GM13977 (cell line): ENCODE data around the gene HOXC10.

Experiments
- DNase-seq: peaks from one replicate; pipeline ENCODE4 v3.0.0; 2012; ENCODE audit warnings: low spot score
- in situ Hi-C: fragments of 300-500 bp; cut with MboI; formaldehyde crosslinking; loops from one replicate; pipeline ENCODE4 v1.12.0; 2022; ENCODE audit warnings: low sequenced_read_pairs, low pct_unique_long_range_greater_than_20kb, mixed read lengths, inconsistent platforms; ENCODE audit not compliant: unreplicated experiment
- TF ChIP-seq, protein P1 (sequence below): IDR thresholded peaks from 2 replicates; pipeline ENCODE4 v1.5.1; 2012; ENCODE audit warnings: mild to moderate bottlenecking, control low read depth; ENCODE audit not compliant: insufficient read depth; ENCODE audit errors: extremely low read depth, missing control alignments

Gene HOXC10

DNA sequence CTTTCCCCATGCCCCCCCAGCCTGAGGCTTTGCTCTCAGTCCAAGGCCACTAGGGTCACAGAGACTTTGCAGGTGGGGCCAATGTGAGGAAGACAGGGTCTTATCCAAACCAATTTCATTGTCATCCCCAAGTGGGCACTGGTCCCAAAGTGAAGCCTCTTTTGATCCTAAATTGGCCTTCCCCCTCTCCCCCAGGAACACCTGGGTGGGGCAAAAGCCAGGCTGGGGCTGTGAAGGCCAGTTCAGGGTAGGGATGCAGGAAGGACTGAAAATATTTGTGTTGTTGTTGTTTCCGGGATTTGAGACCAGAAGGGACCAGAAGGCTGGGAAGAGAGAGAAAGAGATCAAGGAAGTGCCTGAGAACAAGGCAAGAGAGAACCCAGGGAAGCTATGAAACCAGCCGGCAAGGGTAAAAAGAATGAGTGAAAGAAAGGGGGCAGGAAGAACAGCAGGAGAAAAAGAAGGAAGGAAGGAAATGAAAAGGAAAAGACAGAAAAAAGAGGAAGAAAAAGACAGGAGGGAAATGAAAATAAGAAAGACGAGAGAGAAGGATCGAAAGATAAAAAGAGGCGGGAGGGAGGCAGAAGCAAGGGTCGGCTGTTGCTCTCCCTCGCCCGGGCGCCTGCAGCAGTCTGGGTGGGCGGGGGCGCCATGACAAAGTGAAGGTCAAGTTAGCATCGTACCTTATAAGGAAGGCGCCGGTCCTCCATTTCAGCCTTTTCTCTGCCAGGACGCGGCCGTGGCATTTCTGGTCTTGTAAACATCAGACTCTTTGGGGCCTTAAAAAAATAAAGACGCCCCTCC is 19.5 kb upstream of the HOXC10 start:
- in situ Hi-C loops: no loop called here
- TF ChIP-seq, protein P1, sequence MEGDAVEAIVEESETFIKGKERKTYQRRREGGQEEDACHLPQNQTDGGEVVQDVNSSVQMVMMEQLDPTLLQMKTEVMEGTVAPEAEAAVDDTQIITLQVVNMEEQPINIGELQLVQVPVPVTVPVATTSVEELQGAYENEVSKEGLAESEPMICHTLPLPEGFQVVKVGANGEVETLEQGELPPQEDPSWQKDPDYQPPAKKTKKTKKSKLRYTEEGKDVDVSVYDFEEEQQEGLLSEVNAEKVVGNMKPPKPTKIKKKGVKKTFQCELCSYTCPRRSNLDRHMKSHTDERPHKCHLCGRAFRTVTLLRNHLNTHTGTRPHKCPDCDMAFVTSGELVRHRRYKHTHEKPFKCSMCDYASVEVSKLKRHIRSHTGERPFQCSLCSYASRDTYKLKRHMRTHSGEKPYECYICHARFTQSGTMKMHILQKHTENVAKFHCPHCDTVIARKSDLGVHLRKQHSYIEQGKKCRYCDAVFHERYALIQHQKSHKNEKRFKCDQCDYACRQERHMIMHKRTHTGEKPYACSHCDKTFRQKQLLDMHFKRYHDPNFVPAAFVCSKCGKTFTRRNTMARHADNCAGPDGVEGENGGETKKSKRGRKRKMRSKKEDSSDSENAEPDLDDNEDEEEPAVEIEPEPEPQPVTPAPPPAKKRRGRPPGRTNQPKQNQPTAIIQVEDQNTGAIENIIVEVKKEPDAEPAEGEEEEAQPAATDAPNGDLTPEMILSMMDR: no peak
- no peak for DNase-seq

DNA sequence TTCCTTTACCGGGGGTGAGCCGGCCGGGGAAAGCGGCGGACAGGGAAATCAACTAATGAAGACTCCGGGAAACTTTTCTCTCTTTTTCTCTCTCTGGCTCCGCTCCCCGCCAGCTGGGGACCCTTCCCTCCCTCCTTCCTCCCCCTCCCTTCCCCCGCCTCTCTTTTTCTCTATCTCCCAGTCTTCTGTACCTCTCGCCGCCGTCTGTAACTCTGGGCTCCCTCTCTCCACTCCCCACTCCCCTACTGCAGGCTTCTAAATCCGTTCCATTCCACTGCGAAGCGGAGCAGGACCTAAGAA is 18.9 kb upstream of the HOXC10 start:
- no peak for DNase-seq
- in situ Hi-C loops: no loop called here
- TF ChIP-seq, protein P1: no peak

DNA sequence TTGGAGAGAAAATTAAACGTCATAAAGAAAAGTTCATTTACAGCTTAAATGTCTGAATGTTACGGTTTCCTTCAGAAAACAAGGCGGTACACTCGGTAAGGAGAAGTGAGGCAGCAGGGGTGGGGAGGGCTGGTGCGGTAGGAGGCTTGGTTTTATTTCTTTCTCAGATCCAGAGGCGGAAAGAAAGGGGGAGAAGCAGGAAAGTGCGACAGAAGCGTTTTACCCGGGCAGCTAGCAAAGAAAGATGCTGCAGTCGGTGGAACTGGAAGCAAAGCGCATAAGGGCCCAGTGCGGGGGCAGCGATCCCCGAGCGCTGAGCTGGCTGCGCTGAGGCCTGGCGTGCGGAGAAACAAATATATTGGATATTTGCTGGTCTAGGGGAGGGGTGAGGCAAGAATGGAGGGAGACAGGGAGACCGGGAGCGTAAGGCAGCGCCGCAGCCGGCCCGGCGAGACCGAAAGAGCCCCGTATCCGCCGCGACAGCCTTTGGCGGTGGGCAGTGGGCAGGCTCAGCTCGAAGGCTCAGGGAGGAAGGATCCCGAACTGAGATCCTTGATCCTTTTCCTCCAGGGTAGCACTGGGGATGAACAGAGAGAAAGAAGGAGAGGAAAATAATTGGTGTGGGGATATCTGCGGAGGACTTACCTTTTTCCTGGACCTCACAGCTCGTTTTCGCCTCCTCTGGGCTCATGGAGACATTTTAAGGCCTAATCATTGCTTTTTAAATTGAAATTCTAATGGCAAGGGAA is 18.4 kb upstream of the HOXC10 start:
- TF ChIP-seq, protein P1: no peak
- in situ Hi-C loops: no loop called here
- DNase-seq: no peak

DNA sequence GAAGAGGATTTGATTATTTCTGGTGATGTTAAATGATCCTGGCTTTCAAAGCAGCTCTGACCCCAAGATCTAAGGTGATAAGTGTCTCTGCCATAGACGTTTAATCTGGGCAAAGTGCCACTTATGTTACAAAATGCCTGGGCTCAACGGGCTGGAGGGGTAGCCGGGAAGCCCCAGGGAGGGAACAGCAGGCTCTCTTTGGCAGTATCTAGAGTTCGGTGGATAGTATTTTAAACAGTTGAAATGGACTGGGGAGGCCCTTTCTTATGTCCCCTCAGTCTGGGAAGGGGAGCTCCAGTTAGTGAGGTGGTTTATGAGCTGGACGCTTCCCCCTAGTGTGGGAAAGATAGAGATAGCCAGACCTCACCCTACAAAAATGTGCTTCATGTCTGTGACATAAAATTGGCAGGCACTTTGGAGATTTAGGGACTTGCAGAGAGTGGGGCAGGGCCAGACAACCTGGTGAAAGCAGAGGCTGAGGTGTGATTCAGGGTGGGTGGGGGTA is 17.5 kb upstream of the HOXC10 start:
- in situ Hi-C loops: no loop called here
- no peak for DNase-seq
- TF ChIP-seq, protein P1: no peak

DNA sequence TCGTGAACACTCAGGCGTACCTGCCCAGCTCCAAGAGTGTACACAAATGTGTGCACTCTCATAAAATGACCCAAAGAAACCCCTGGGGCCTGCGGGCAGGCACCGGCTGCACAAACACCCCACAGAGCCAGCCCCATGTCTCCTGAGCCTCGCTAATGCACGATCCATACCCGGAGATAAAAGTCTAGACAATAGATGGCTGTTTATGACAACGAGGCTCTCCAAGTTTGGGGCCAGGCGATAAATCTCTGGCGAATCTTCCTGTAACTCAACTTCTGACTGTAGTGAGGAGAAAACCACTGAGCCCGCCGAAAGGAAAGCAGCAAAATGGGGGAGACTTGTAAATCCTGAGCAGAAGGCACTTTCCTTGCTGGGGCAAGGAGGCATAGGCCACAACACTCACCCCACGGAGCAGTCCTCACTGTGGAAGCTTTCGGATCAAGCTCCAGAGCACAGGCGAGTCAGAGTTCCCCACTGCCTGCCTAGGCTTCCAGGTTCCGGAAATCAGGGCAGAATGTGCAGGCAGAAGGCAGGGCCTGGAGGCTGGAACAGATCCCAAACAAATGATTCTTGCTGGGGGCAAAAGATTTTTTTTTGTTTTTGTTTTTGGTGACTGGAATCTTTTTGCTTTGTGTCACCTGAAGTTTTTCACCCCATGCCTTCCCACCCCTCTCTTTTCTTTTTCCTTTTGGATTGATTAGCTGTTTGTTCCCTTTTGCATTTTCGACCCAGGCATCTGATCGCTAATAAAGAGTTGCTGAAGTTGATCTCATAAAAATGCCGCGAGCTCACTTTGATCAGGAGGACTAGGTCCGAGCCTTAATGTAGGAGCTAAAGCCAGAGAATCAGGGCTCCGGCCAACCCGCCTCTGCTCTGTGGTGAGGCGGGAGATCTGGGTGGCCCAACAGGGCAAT is 16.5 kb upstream of the HOXC10 start:
- in situ Hi-C loops: no loop called here
- no peak for DNase-seq
- TF ChIP-seq, protein P1: no peak

DNA sequence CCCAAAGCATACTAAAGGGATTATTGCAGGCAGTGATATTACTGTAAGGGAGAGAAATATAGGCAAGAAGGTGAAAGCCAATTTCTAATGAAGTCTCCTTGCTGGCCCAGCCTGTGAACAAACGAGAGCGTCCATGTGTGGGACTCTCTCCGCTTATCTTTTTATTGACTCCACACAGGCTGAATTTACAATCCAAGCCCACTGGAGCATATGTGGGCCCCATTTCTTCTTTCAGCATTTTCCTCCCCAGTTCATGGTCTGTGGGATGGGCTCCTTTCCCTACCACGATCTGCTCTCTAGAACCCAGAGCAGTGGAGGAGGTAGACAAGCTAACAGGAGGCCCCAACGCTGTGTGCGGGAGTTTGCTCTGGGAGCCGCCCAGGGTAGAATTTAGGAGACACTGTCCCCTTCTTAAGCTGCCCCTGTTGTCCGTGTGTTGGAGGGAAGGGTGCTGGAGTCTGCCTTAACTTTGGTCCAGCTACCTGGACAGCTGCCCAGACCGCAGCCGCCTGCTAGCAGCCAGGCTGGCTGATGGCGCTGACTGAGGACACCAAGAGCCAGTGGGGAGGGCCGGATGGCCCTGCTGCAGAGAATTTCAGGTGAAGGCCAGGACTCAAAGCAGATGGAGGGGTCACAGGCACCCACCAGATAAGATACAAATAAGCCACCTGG is 15.2 kb upstream of the HOXC10 start:
- TF ChIP-seq, protein P1: no peak
- no peak for DNase-seq
- in situ Hi-C loops: no loop called here
